Gastroesophageal sphincter (tissue), 3 donors: ENCODE measurements around the gene DAPK1.

Experiments used
- EP300 ChIP-seq: sonication (generic); formaldehyde crosslinking; IDR thresholded peaks from one replicate; pipeline ENCODE4 v1.6.1; 2017; ENCODE audit warnings: antibody characterized with exemption, mild to moderate bottlenecking
- POLR2A ChIP-seq, 2 donors: fragments of 450-650 bp; IDR thresholded peaks; one replicate each; pipeline ENCODE4 v1.6.1; 2017; ENCODE audit warnings: antibody characterized with exemption in 2 of 2, mild to moderate bottlenecking in 2 of 2, moderate library complexity in 1 of 2
- TF ChIP-seq, protein P1 (sequence below), 4 experiments: fragments of 200-600 bp in 2 of 4; fragments of 450-650 bp in 2 of 4; sonication (generic) in 1 of 4; IDR thresholded peaks; one replicate each; pipeline ENCODE4 v1.5.1; 2017 to 2019; ENCODE audit warnings: antibody characterized with exemption in 4 of 4, mild to moderate bottlenecking in 2 of 4, moderate library complexity in 2 of 4

GRCh38 chr9:87665505-87665904, 167.8 kb downstream of the DAPK1 start:
- TF ChIP-seq, protein P1, sequence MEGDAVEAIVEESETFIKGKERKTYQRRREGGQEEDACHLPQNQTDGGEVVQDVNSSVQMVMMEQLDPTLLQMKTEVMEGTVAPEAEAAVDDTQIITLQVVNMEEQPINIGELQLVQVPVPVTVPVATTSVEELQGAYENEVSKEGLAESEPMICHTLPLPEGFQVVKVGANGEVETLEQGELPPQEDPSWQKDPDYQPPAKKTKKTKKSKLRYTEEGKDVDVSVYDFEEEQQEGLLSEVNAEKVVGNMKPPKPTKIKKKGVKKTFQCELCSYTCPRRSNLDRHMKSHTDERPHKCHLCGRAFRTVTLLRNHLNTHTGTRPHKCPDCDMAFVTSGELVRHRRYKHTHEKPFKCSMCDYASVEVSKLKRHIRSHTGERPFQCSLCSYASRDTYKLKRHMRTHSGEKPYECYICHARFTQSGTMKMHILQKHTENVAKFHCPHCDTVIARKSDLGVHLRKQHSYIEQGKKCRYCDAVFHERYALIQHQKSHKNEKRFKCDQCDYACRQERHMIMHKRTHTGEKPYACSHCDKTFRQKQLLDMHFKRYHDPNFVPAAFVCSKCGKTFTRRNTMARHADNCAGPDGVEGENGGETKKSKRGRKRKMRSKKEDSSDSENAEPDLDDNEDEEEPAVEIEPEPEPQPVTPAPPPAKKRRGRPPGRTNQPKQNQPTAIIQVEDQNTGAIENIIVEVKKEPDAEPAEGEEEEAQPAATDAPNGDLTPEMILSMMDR (IDR thresholded peaks at IDR 0.05), result no peak
- no peak for TF ChIP-seq EP300
- no peak for TF ChIP-seq POLR2A (IDR thresholded peaks at IDR 0.05)
